Ascending aorta (tissue), 2 donors: Measurements from ENCODE around the gene SOX8. TPM values are rescaled to one million over a fixed set of nuclear protein-coding genes. Genes with fewer than 3 reads are reported as not detected.

Experiments
- DNase-seq, 2 donors: peaks; one replicate each; pipeline ENCODE4 v3.0.0-alpha.2; 2019; ENCODE audit warnings: low spot score in 2 of 2
- H3K27ac ChIP-seq, 2 donors: fragments of 200-600 bp; sonication (generic); one replicate each; pipeline ENCODE4 v1.5.1; 2016 to 2017; ENCODE audit warnings: mild to moderate bottlenecking in 1 of 2
- H3K27me3 ChIP-seq: fragments of 200-600 bp; sonication (generic); one replicate; pipeline ENCODE4 v1.5.1; 2017
- H3K36me3 ChIP-seq, 2 donors: fragments of 200-600 bp; sonication (generic); one replicate each; pipeline ENCODE4 v1.5.1; 2016
- H3K4me1 ChIP-seq, 2 donors: fragments of 200-600 bp; sonication (generic); one replicate each; pipeline ENCODE4 v1.5.1; 2016 to 2017; ENCODE audit warnings: mild to moderate bottlenecking in 1 of 2
- H3K4me3 ChIP-seq, 2 donors: fragments of 200-600 bp; sonication (generic); one replicate each; pipeline ENCODE4 v1.5.1; 2016 to 2017; ENCODE audit warnings: mild to moderate bottlenecking in 1 of 2
- H3K9me3 ChIP-seq, 2 donors: fragments of 200-600 bp; sonication (generic); one replicate each; pipeline ENCODE4 v1.5.1; 2016
- intact Hi-C: fragments of 100-400 bp; cut with DNase I; formaldehyde crosslinking; loops from one replicate; pipeline ENCODE4 v1.15.1; 2023
- total RNA-seq: library from RNA; depleted of rRNA; stranded (reverse); fragments of >200 nt; gene quantifications from one replicate; pipeline ENCODE4 v1.1.0, GENCODE V29; 2016
- TF ChIP-seq, protein P1 (sequence below), 3 experiments: fragments of 200-600 bp in 2 of 3; fragments of 450-650 bp in 1 of 3; sonication (generic) in 2 of 3; IDR thresholded peaks; one replicate each; pipeline ENCODE4 v1.5.1; 2016 to 2019; ENCODE audit warnings: antibody characterized with exemption in 3 of 3, mild to moderate bottlenecking in 1 of 3, moderate library complexity in 1 of 3

The SOX8 gene
- total RNA-seq, 1 donor from 2014 or later, result 18.9 TPM

DNA sequence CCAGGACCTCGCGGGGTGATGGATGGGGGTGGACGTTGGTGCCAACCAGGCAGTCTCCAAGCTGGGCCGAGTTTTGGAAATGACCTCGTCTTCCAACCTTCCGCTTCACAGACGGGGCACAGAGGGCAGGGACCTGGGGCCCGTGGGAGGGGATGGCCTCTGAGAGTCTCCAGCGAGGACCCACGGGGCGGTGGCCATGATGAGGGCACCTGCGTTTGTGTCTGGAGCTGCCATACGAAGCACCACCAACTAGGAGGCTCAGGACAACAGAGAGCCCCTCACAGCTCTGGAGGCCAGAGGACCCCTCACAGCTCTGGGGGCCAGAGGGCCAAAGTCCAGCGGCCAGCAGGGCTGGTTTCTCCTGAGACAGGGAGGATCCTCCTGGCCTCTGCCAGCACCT, 26.5 kb downstream of the SOX8 start:
- intact Hi-C loops, result no loop called here
- Histone ChIP-seq H3K27ac (no peak overlapping the region), H3K27me3 (no peaks in the 10 kb centered on the region), H3K4me1 (peaks cover 0 to 4% of the 10 kb centered on the region in 2 donors), H3K36me3 (no peaks in the 10 kb centered on the region), H3K9me3 (no peaks in the 10 kb centered on the region), H3K4me3 (no peak overlapping the region)
- TF ChIP-seq, protein P1, sequence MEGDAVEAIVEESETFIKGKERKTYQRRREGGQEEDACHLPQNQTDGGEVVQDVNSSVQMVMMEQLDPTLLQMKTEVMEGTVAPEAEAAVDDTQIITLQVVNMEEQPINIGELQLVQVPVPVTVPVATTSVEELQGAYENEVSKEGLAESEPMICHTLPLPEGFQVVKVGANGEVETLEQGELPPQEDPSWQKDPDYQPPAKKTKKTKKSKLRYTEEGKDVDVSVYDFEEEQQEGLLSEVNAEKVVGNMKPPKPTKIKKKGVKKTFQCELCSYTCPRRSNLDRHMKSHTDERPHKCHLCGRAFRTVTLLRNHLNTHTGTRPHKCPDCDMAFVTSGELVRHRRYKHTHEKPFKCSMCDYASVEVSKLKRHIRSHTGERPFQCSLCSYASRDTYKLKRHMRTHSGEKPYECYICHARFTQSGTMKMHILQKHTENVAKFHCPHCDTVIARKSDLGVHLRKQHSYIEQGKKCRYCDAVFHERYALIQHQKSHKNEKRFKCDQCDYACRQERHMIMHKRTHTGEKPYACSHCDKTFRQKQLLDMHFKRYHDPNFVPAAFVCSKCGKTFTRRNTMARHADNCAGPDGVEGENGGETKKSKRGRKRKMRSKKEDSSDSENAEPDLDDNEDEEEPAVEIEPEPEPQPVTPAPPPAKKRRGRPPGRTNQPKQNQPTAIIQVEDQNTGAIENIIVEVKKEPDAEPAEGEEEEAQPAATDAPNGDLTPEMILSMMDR (IDR thresholded peaks at IDR 0.05), result no peak
- no peak for DNase-seq

DNA sequence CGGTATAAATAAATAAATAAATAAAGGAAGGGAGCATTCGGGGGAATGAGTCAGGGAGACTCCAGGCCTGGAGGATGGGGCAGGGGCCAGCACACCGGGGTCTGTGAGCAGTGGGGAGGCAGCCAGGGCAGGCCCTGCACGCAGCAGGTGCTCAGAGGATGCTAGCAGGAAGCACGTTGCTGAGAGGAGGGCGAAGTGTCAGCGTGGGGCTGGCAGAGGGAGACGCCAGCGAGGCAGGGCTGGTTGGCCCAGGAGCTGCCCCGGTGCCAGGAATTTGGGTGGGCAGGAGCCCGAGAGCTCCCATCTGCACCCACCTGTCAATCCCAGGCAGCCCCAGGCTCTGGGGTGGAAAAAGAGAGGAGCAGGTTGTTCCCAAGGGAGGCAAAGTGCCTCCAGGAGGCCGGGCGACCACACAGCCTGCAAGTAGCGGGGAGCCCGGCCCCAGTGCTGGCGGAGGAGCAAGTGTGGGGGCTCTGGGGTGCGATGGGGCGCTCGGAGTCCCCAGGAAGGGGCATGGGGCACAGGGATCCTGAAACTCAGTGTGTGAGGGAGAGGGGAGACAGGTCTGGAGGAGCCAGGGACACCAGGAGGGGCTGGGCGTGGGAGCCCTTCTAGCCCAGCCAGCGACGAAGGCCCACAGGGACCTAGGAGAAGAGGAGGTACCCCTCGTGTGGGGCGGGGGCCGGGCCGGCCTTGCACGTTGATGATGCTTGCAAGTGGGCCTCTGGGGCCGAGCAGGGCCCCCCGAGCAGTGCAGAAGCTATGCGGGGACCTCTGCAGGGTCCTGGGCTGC, 28.0 kb downstream of the SOX8 start:
- DNase-seq, result no peak
- Histone ChIP-seq H3K9me3 (no peaks in the 10 kb centered on the region), H3K4me3 (no peak overlapping the region), H3K27ac (no peak overlapping the region), H3K36me3 (no peaks in the 10 kb centered on the region), H3K4me1 (no peaks in the 10 kb centered on the region), H3K27me3 (no peaks in the 10 kb centered on the region)
- TF ChIP-seq, protein P1 (IDR thresholded peaks at IDR 0.05), result no peak
- intact Hi-C loops, result no loop called here

DNA sequence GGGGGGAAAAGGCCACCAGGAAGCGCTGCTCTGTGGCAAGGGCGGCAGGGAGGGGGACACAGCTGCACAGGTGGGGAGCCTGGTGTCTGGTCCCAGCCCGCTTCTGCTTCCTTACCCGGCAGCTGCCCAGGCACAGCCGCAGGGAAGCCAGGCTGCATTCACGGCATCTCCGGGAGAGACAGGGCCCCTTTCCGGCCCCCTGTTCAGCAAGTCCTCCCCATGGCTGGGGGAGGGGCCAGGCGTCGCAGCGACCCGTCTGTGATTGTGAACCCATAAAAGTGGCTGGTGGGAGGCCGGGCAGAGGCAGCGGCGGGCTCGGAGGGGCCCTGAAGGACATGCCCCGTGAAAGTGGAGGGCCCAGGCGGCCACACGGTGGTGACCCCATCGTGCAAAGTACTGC, 28.7 kb downstream of the SOX8 start:
- H3K4me3 ChIP-seq, result no peak overlapping the region
- no peak for DNase-seq
- H3K27ac ChIP-seq, result no peak overlapping the region
- peaks cover 0 to 2% of the 10 kb centered on the region in 2 donors for H3K4me1 ChIP-seq
- intact Hi-C loops, result no loop called here
- TF ChIP-seq, protein P1 (IDR thresholded peaks at IDR 0.05), result no peak
- H3K27me3 ChIP-seq, result no peaks in the 10 kb centered on the region
- H3K9me3 ChIP-seq, result no peaks in the 10 kb centered on the region
- H3K36me3 ChIP-seq, result no peaks in the 10 kb centered on the region

DNA sequence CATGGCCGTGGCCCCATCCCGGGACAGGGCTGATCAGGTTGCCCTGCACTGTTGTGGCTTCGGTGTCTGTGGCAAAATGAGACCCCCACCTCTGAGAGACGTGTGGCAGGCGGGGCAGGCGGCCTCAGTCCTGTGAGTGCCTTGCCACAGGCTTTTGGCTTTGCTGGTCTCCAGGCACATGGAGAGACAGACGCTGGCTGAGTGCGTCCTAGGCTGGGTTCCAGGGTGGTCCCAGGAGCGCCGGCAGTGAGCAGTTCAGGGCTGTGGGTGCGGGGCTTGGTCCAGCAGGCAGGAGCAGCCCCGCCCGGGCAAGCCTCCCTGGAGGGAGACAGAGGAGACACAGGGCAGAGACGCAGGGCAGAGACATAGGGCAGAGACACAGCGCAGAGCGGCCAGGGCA, 29.2 kb downstream of the SOX8 start:
- no peak for DNase-seq
- intact Hi-C loops, result no loop called here
- Histone ChIP-seq H3K4me1 (peaks cover 0 to 6% of the 10 kb centered on the region in 2 donors), H3K9me3 (no peaks in the 10 kb centered on the region), H3K27me3 (no peaks in the 10 kb centered on the region), H3K27ac (no peak overlapping the region), H3K4me3 (no peak overlapping the region), H3K36me3 (no peaks in the 10 kb centered on the region)
- TF ChIP-seq, protein P1 (IDR thresholded peaks at IDR 0.05), result no peak

DNA sequence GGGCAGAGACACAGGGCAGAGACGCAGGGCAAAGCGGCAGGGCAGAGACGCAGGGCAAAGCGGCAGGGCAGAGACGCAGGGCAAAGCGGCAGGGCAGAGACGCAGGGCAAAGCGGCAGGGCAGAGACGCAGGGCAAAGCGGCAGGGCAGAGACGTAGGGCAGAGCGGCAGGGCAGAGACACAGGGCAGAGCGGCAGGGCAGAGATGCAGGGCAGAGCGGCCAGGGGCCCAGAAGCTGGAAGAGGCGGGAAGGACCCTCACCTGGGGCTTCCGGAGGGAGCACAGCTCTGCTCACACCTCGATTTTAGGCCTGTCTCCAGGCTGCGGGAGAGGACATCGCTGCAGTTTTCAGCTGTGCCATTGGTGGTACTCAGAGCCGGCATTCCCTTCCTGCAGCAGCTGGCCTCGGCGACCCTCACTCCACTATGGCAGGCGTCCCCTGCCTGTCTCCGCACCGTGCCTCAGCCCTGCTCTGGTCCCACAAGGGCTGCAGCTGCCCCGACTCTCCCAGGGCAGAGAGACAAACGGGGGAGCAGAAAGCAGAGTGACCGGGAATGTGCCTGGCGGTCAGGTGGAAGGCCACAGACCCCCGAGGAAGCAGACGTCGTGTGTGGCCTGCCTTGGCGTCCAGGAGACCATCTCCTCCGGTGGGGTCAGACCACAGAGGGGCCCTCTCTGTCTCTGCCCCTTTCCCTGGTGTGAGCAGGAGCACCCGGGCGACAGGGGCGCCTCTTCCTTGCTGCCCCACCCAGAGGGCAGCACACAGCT, 29.9 kb downstream of the SOX8 start:
- no peak overlapping the region for H3K4me3 ChIP-seq
- H3K27ac ChIP-seq, result no peak overlapping the region

More for the DNA sequence above, 29.9 kb downstream of the SOX8 start:
- TF ChIP-seq, protein P1 (IDR thresholded peaks at IDR 0.05), result no peak
- intact Hi-C loops, result no loop called here
- no peak for DNase-seq
- Histone ChIP-seq H3K9me3 (no peaks in the 10 kb centered on the region), H3K36me3 (no peaks in the 10 kb centered on the region), H3K27me3 (no peaks in the 10 kb centered on the region), H3K4me1 (peaks cover 0 to 6% of the 10 kb centered on the region in 2 donors)
